Activated T-cell treated with anti-CD3 and anti-CD28 coated beads, Interleukin-2, amount 50 U/mL, for 24 hours (primary cell): ENCODE measurements around the gene AKR1C2.
"Not testable (repeated sequence)": the region's sequence is repeated elsewhere in the genome, so short reads cannot be mapped to it uniquely, and the experiment has no call there.

Experiments
- DNase-seq: peaks from one replicate; pipeline ENCODE4 v3.0.0-alpha.2; 2020
- H3K27ac Mint-ChIP-seq: 2 replicates; pipeline ENCODE4 v1.8.0; 2020; ENCODE audit warnings: mild to moderate bottlenecking, mixed read lengths
- H3K27me3 Mint-ChIP-seq: 2 replicates; pipeline ENCODE4 v1.8.0; 2020; ENCODE audit warnings: mixed read lengths
- H3K36me3 Mint-ChIP-seq: 2 replicates; pipeline ENCODE4 v1.8.0; 2020; ENCODE audit warnings: low read depth, mixed read lengths
- H3K4me1 Mint-ChIP-seq: 2 replicates; pipeline ENCODE4 v1.8.0; 2020; ENCODE audit warnings: low read depth, mixed read lengths
- H3K4me3 Mint-ChIP-seq: 2 replicates; pipeline ENCODE4 v1.8.0; 2020; ENCODE audit warnings: mild to moderate bottlenecking, moderate library complexity, mixed read lengths
- H3K9me3 Mint-ChIP-seq: 2 replicates; pipeline ENCODE4 v1.8.0; 2020; ENCODE audit warnings: mixed read lengths

Gene AKR1C2

DNA sequence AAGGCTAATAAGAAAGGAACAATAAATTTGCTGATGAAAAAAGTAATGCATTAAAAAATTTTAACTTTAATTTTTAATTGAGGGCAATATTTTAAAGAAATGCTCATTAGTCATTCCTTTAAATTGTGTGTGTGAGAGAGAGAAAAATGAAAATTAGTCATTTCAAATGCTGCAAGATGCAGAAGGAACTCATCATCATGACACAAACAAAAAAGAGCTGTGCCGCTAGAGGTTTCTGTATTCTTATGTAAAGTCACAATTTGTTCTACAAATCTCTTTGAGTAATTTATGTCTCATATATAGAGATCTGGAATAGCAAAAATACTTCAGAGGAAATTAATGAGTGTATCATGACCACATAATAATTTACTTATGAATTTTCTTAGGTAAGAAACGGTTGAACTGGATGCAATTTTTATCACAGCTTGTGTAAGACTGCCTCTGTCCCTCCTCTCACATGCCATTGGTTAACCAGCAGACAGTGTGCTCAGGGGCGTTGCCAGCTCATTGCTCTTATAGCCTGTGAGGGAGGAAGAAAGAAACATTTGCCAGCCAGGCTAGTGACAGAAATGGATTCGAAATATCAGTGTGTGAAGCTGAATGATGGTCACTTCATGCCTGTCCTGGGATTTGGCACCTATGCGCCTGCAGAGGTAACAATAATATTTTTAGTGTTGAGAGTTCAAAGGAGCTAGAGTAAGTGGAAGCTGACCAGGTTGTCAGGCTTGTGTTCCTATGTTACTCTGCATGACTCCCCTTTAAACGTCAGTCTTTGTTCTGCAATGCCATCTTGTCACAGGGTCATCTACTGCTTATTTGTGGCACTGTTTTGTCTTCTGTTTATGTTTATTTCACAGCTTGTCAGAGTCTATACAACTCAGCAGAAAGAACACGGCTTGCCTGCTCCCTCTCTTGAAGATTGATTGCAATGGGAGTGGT, 40.5 kb downstream of the AKR1C2 start, which contains the start of gene AKR1C1:
Gene AKR1C1 (plus strand): TSS at position 540 of the 939 bp plus-strand sequence. CDS start 30 bp downstream, at position 570.
- H3K4me3 Mint-ChIP-seq, H3K27me3 Mint-ChIP-seq, H3K4me1 Mint-ChIP-seq, H3K9me3 Mint-ChIP-seq, H3K27ac Mint-ChIP-seq, DNase-seq, H3K36me3 Mint-ChIP-seq: not testable (repeated sequence)

DNA sequence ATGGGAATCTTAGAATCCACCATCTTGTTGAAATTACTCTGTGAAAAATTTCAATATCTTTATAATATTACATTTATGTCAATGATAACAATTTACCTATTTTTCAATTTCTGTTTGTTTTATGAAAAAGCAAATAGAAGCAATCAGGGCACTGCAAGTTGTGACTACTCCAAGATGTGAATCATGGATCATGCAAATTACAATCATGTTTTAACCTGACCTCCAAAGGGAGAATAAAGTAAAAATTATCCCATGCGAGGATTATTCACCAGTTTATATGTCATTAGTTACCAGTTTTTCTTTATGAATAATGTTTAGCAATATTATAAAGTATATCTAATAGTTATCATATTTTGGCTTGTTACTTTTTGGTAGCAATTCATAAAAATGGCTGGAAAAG, 41.3 kb downstream of the AKR1C2 start:
- DNase-seq, H3K27me3 Mint-ChIP-seq, H3K9me3 Mint-ChIP-seq, H3K36me3 Mint-ChIP-seq, H3K4me3 Mint-ChIP-seq, H3K4me1 Mint-ChIP-seq, H3K27ac Mint-ChIP-seq: not testable (repeated sequence)

DNA sequence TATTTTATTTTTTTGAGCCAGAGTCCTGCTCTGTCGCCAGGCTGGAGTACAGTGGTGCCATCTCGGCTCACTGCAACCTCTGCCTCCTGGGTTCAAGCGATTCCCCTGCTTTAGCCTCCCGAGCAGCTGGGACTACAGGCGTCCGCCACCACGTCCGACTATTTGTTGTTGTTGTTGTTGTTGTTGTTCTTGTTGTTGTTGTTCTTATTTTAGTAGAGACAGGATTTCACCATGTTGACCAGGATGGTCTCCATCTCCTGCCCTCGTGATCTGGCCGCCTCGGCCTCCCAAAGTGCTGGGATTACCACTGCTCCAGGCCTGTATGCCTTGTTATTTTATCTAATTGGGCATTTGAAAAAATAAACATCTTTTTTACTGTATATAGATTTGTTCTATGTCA, 42.1 kb downstream of the AKR1C2 start:
- not testable (repeated sequence) for H3K27ac Mint-ChIP-seq, H3K36me3 Mint-ChIP-seq, H3K4me1 Mint-ChIP-seq, H3K9me3 Mint-ChIP-seq, H3K4me3 Mint-ChIP-seq, DNase-seq, H3K27me3 Mint-ChIP-seq

DNA sequence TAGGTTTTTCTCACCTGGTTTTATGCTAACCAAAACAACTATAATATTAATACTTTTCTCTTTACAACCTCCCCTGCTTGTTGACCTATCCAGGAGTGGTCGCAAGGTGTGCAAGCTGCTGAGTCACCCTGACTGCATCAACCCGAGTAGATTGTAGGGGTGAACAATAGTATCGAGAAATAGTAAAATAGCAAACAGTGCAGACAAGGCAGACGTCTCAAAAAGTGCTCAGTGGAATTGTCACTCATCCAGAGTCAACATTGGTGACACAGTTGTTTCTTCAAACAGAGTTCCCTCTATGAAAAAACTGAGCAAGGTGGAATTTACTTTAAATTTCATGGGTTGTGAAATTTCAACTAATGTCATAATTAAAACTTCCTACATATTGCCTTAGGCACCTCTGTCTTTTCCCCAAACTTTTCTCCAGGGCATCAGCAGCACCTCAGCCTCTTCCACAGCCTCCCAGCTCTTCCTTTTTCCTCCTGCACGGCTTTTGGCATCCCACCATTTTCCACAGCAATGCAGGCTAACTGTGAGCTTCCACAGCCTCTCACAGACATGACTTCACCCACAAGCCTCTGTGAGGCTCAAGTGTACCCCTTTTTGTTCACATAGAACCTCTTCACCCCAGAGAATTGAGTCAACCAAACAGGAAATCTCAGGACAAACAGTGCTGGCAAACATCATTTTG, 46.6 kb downstream of the AKR1C2 start:
- not testable (repeated sequence) for H3K9me3 Mint-ChIP-seq, H3K4me1 Mint-ChIP-seq

DNA sequence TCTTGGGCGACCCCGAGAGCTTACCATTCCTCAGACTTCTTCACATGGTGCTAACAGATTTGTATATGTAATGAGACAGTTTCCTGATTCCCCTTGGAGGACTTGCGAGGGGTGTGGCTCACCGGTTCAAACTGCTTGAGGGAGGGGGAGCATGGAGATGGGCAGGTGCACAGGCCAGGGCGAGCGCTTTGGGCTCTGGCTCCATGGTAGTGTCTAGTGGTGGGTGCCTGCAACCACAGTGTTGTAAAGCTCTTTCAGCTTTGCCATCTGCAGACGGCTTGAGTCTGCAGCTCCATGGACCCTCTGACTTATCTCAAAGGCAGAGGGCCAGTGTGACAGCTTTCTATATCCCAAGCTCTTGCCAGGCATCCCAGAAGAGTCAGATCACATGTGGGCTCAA, 47.6 kb downstream of the AKR1C2 start:
- not testable (repeated sequence) for DNase-seq, H3K9me3 Mint-ChIP-seq, H3K36me3 Mint-ChIP-seq, H3K4me1 Mint-ChIP-seq, H3K27ac Mint-ChIP-seq, H3K4me3 Mint-ChIP-seq, H3K27me3 Mint-ChIP-seq

More for the DNA sequence above, 46.6 kb downstream of the AKR1C2 start:
- not testable (repeated sequence) for DNase-seq, H3K4me3 Mint-ChIP-seq, H3K27me3 Mint-ChIP-seq, H3K27ac Mint-ChIP-seq, H3K36me3 Mint-ChIP-seq

DNA sequence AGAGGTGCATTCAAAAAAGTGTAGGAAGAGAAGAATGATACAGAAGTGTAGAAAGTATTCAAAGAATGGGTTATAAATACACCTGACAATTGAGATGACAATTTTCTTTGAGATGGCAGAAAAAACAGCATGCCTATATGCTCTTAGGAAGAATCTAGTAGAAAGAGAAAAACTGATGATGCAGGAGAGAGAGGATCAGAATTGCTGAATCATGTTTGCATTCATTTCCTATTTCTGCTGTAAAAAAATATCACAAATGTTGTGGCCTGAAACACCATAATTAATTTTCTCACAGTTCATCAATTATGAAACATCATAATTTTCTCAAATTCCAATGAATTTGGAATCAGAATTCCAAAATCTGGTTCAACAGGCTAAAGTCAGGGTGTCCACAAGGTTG, 50.3 kb downstream of the AKR1C2 start:
- H3K27ac Mint-ChIP-seq: no peak overlapping the region
- no peaks in the 10 kb centered on the region for H3K4me1 Mint-ChIP-seq
- no peaks in the 10 kb centered on the region for H3K36me3 Mint-ChIP-seq
- H3K27me3 Mint-ChIP-seq: no peaks in the 10 kb centered on the region
- H3K4me3 Mint-ChIP-seq: no peak overlapping the region
- H3K9me3 Mint-ChIP-seq: no peaks in the 10 kb centered on the region
- no peak for DNase-seq

DNA sequence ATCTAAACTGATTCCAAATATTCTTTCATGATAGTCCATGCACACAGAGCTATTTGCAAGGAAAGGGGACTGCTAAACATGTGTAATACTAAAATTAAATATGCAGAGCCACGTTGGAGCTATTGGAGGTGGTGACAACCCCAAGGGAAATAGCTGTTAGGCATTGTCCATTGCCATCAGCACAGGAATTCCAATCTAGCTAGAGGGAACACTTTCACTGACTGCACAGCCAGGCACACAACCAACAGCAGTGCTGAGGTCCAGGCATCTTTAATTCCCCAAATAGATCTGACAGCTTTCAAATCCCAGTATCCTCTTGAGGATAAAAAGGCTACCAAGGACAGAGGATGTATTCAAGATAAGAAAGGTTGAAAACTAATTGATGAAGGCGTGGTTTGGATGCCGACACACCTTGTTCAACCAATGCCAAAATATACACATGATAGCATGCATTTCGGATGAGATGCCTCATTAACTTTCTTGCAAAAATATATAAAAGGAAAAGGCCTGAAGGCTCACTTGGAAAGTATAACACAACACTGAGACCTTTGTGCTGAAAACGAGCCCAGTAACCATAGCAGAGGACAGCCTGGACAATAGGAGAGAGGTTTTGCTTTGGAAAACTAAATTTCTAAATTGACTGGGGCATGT, 52.0 kb downstream of the AKR1C2 start:
- H3K36me3 Mint-ChIP-seq, H3K4me1 Mint-ChIP-seq, H3K9me3 Mint-ChIP-seq, H3K27ac Mint-ChIP-seq, H3K4me3 Mint-ChIP-seq, DNase-seq, H3K27me3 Mint-ChIP-seq: not testable (repeated sequence)

DNA sequence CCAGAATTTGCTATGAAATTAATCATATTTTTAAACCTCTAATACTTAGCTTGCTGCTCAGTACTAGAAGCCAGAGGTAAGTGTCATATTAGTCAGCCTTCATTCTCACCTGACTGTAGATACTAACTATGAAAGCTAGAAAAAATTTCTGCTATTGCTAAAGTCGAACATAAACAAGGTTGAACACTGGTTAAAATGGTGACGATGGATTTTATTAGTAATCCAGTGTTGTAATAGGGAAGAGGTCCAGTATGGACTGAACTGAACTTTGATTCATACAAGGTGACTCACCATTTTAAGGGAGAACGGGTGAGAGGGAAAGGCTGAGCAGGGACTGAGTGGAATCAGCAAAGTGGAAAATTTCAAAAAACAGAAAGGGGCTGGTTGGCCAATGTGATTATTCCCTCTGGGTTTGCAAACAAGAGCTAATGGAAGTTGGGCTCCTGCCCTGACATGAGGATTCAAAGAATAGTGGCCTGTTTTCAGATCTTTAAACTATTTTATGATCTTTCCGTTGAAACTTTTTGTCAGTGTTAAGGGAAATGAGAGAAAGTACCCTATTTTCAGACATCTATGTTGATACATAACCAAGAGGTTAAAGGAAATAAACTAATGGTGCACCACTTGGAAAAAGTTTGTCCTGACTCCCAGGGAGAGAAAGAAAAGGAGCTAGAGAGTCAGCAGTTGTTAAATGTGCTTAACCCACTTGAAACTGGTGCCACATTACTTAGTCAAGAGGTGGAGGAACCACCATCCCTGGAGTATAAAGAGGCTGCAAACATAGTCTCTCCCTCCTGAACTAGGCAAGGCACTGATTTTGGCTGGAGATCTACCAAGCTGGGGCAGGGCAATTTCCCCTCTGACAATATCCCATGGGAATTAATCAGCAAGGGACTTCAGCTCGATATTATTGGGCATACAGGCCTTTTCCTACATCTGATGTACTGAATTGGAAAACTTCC, 55.7 kb downstream of the AKR1C2 start:
- DNase-seq: no peak
- Mint-ChIP-seq H3K4me3 (no peak overlapping the region), H3K36me3 (no peaks in the 10 kb centered on the region), H3K27ac (no peak overlapping the region), H3K27me3 (no peaks in the 10 kb centered on the region), H3K4me1 (no peaks in the 10 kb centered on the region), H3K9me3 (no peaks in the 10 kb centered on the region)

DNA sequence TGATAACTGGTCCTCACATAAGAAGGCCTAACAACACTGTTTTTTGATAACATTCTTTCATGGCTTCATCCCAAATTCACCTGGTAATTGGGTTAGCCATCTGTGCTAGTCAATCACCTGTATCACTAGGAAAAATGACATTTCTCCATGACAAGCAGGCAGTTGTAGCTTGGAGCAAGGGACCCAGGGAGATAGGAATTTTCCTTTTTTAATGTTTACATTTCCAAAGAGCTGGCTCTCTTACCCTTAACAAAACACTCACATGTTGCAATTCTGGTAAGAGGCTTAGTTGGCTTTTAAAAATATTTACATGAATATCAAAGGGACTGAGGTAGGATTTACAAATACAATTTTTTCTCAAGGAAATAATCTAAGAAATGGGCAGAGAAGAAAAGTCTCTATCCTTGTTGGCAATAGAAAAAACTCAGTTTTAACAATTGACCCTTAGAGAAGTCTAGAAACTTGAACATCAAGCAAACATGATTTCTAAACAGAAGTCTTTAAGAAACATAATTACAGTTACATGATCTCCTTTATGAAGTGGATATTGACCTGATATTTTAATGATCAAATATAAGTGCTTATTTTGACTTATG, 56.5 kb downstream of the AKR1C2 start:
- Mint-ChIP-seq H3K27me3 (no peaks in the 10 kb centered on the region), H3K9me3 (no peaks in the 10 kb centered on the region), H3K4me3 (no peak overlapping the region), H3K4me1 (no peaks in the 10 kb centered on the region), H3K36me3 (no peaks in the 10 kb centered on the region), H3K27ac (no peak overlapping the region)
- DNase-seq: no peak

DNA sequence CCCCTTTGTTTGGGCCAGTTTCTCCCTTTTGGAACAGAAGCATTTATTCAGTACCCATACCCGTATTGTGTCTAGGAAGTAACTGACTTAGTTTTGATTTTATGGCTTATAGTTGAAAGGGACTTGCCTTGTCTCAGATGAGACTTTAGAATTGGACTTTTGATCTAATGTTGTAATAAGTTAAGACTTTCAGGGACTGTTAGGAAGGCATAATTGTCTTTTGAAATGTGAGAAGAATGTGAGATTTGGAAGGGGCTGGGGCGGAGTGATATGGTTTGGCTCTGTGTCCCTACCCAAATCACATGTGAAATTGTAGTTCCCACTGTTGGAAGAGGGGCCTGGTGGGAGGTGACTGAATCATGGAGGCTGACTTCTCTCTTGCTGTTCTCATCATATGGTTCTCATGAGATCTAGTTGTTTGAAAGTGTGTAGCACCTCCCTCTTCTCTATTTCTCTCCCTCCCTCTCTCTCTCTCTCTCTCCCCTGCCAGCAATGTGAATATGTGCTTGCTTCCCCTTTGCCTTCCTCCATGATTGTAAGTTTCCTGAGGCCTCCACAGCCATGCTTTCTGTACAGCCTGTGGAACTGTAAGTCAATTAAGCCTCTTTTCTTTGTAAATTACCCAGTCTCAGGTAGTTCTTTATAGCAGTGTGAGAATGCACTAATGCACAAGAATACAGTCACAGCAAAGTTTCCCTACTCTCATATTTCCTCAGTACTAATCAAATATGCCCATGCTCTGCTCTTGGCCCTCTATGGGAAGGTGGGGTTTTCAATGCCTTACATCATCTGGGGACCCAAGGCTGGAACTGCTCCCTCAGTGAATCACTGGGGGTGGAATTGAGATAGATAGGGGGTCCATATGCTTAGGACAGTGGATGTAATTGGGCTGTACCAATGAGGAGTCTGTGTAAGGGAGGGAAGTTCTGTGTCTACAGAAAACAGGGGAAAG, 57.6 kb downstream of the AKR1C2 start:
- H3K9me3 Mint-ChIP-seq: no peaks in the 10 kb centered on the region
- H3K36me3 Mint-ChIP-seq: no peaks in the 10 kb centered on the region
- H3K4me3 Mint-ChIP-seq: no peak overlapping the region
- no peaks in the 10 kb centered on the region for H3K27me3 Mint-ChIP-seq
- no peak overlapping the region for H3K27ac Mint-ChIP-seq
- no peak for DNase-seq
- H3K4me1 Mint-ChIP-seq: no peaks in the 10 kb centered on the region

DNA sequence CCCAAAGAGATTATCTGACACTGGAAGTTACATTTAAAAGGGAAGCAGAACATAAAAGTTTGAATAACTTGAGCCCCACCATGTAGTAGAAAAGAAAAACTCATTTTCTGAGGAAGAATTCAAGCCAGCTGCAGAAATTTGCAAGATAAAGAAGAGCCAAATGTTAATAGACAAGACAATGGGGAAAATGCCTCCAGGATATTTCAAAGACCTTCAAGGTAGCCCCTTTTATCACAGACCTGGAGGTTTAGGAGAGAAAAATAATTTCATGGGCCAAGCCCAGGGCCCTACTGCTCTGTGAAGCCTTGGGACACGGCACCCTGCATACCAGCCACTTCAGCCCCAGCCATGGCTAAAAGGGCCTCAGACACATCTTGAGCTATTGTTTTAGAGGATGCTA, 58.8 kb downstream of the AKR1C2 start:
- H3K36me3 Mint-ChIP-seq: no peaks in the 10 kb centered on the region
- H3K27ac Mint-ChIP-seq: no peak overlapping the region
- no peaks in the 10 kb centered on the region for H3K27me3 Mint-ChIP-seq
- H3K9me3 Mint-ChIP-seq: no peaks in the 10 kb centered on the region
- no peak for DNase-seq
- no peaks in the 10 kb centered on the region for H3K4me1 Mint-ChIP-seq
- H3K4me3 Mint-ChIP-seq: no peak overlapping the region

DNA sequence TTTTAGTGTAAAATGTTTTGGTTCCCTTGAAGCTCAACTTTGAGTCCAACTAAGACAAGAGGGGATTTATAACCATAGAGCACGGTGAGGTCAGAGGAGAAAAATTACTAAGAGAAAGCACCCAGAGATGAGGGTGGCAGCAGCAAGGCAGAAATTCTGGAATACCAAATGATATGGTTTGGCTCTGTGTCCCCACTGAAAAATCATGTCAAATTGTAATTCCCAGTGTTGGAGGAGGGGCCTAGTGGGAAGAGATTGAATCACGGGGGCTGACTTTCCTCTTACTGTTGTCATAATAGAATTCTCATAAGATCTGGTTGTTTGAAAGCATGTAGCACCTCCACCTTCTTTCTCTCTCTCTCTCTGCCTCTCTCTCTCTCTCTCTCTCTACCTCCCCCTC, 59.8 kb downstream of the AKR1C2 start:
- Mint-ChIP-seq H3K9me3 (no peaks in the 10 kb centered on the region), H3K27ac (no peak overlapping the region), H3K4me3 (no peak overlapping the region), H3K4me1 (no peaks in the 10 kb centered on the region), H3K27me3 (no peaks in the 10 kb centered on the region), H3K36me3 (no peaks in the 10 kb centered on the region)
- DNase-seq: no peak

DNA sequence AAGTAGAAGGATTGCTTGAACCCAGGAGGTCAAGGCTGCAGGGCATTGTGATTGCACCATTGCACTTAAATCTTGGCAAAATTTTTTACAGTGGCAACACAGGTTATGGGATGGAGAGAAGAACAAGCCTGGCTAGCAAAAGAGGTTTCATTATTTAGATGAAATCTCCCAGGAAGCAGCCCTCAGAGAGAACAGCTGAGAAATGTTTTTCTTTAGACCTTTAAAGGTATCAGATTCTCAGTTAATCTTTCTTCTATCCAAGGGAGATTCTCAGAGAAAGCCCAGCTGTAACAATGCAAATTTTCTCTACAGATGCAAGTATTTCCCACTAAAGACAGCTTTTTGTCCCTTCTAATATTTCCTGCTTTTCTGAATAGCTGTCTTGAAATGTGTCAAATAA, 60.2 kb downstream of the AKR1C2 start:
- H3K27me3 Mint-ChIP-seq, DNase-seq, H3K36me3 Mint-ChIP-seq, H3K4me1 Mint-ChIP-seq, H3K27ac Mint-ChIP-seq, H3K4me3 Mint-ChIP-seq, H3K9me3 Mint-ChIP-seq: not testable (repeated sequence)
